Measurements from ENCODE around the gene SMPDL3B.

- TF ChIP-seq, protein P1, sequence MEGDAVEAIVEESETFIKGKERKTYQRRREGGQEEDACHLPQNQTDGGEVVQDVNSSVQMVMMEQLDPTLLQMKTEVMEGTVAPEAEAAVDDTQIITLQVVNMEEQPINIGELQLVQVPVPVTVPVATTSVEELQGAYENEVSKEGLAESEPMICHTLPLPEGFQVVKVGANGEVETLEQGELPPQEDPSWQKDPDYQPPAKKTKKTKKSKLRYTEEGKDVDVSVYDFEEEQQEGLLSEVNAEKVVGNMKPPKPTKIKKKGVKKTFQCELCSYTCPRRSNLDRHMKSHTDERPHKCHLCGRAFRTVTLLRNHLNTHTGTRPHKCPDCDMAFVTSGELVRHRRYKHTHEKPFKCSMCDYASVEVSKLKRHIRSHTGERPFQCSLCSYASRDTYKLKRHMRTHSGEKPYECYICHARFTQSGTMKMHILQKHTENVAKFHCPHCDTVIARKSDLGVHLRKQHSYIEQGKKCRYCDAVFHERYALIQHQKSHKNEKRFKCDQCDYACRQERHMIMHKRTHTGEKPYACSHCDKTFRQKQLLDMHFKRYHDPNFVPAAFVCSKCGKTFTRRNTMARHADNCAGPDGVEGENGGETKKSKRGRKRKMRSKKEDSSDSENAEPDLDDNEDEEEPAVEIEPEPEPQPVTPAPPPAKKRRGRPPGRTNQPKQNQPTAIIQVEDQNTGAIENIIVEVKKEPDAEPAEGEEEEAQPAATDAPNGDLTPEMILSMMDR (IDR thresholded peaks at IDR 0.05; ENCODE audit: low read depth, low read length, poor library complexity, severe bottlenecking) = no peak
- TF ChIP-seq EZH2phosphoT487 (IDR thresholded peaks at IDR 0.05; ENCODE audit: borderline replicate concordance, low read length) = no peak
Measured at GRCh38 chr1:27954186-27954585, 19.4 kb downstream of the SMPDL3B start.
